Activated CD4-positive, alpha-beta T cell treated with anti-CD3 and anti-CD28 coated beads, Interleukin-2, amount 10 ng/mL, durations not matched to agents 24 days and 14 days (primary cell): ENCODE measurements around the gene GLIS1. TPM values are rescaled to one million over a fixed set of nuclear protein-coding genes. Genes with fewer than 3 reads are reported as not detected.

ENCODE experiments used
- DNase-seq: peaks from one replicate; pipeline ENCODE4 v3.0.0; 2022
- H3K27ac Mint-ChIP-seq: one replicate; pipeline ENCODE4 v1.8.0; 2022; ENCODE audit warnings: mild to moderate bottlenecking, mixed read lengths
- H3K27me3 Mint-ChIP-seq: one replicate; pipeline ENCODE4 v1.8.0; 2022; ENCODE audit warnings: mixed read lengths
- H3K36me3 Mint-ChIP-seq: one replicate; pipeline ENCODE4 v1.8.0; 2022; ENCODE audit warnings: low read depth, mild to moderate bottlenecking, mixed read lengths
- H3K4me1 Mint-ChIP-seq: one replicate; pipeline ENCODE4 v1.8.0; 2021; ENCODE audit warnings: mixed read lengths
- H3K4me3 Mint-ChIP-seq: one replicate; pipeline ENCODE4 v1.8.0; 2022; ENCODE audit warnings: mild to moderate bottlenecking, moderate library complexity, mixed read lengths
- H3K9me3 Mint-ChIP-seq: one replicate; pipeline ENCODE4 v1.8.0; 2021; ENCODE audit warnings: mixed read lengths
- intact Hi-C: fragments of 100-400 bp; cut with micrococcal nuclease; formaldehyde crosslinking; loops from one replicate; pipeline ENCODE4 v1.15.1; 2023
- total RNA-seq: library from RNA; stranded (reverse); gene quantifications from 2 replicates; pipeline ENCODE4 v1.2.3, GENCODE V29; 2022

Gene GLIS1
- total RNA-seq, 1 donor from 2014 or later: not detected

DNA sequence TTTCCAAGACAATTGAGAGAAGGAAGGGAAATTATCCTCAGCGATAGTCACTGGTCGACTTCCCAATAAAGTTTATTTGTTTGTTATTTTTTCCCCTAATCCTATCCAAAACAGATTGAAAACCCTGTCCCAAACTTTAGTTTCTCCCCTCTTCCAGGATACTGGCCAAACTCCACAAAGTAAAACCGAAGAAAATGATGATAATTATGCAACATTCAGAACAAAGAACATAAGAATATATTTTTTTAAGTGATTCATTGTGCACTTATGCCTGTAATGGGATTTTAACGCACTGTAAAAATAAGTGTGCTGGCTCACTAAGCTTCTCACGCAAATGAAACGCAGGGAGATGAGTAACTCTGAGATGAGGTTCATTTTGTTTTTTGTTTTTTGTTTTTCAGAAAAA lies 6.0 kb downstream of the GLIS1 start:
- Mint-ChIP-seq H3K9me3 (no peaks in the 10 kb centered on the region), H3K4me3 (no peak overlapping the region), H3K27me3 (peaks cover 59% of the 10 kb centered on the region), H3K4me1 (no peaks in the 10 kb centered on the region), H3K27ac (no peak overlapping the region), H3K36me3 (no peaks in the 10 kb centered on the region)
- intact Hi-C loops: no loop called here
- no peak for DNase-seq

DNA sequence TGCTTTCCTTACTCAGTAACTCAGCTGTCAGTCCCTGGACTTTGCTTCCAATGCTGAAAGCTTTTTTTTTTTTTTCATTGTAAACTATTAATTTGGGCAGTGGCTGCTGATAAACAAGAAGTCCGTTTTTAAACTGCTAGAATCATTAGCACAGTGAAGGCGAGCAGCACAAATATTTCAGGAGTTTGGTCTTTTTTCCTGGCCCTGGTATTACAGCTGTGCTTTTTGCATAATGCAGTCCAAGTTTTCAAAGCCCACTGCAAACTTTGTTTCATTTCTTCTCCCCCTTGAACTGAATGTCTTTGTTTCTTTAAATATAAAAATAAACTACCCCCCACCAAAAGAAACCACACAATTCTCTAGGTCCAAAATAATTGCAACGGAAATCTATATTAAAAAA lies 6.6 kb downstream of the GLIS1 start:
- no peak overlapping the region for H3K27ac Mint-ChIP-seq
- no peak for DNase-seq
- H3K9me3 Mint-ChIP-seq: no peaks in the 10 kb centered on the region
- intact Hi-C loops: no loop called here
- H3K4me1 Mint-ChIP-seq: no peaks in the 10 kb centered on the region
- H3K4me3 Mint-ChIP-seq: no peak overlapping the region
- H3K36me3 Mint-ChIP-seq: no peaks in the 10 kb centered on the region
- H3K27me3 Mint-ChIP-seq: peaks cover 59% of the 10 kb centered on the region

DNA sequence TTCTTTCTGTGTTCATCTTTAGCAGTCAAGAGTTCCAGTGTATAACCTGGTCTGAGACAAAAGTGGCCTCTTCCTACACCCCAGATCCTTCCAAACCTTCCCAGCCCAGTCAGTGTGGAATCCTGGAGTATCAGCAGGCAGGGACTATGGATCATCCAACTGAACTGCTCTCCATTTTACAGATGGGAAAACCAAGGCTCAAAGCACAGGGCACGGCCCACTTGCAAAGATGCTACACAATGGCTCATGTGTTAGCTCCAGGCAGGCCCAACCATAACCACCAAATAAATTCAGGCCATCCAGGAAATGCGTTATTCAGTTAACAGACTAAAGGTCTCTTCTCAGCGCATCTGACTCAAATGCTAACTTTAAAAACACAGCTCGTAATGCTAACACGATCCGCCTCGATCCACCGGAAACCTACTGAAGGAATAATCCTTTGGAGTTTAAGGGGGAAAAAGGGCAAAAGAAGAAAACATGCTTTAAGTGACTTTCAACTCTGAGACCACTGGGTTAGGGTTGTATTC lies 7.1 kb downstream of the GLIS1 start:
- intact Hi-C loops: no loop called here
- Mint-ChIP-seq H3K4me1 (no peaks in the 10 kb centered on the region), H3K36me3 (no peaks in the 10 kb centered on the region), H3K9me3 (no peaks in the 10 kb centered on the region), H3K27ac (no peak overlapping the region), H3K4me3 (no peak overlapping the region), H3K27me3 (peaks cover 53% of the 10 kb centered on the region)
- DNase-seq: no peak

DNA sequence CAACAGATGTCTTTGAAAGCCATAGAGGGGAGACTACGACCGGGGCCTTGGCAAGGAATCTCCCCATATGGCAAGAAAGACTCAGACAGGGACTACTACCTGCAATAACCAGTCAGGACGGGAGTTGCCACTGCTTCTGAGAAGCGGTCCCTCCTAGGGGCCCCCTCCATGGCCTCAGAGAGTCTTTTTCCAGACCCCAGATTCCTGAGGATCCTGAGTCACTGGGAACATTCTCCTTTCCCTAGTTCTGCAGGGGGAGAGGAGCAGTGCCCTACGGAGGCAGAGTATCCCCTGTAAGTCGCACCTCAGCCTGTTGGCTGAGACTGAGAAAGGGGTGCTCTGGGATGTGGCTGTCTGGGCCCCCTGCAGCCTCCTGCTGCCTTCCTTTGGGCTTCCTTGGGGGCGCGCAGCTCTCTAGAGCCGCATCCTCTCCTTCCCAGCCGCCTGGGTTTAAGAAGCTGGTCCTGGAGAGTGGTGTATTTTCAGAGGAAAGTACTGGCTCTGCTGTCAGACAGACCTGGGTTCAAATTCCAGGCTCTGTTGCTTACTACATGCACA lies 7.8 kb downstream of the GLIS1 start:
- no peaks in the 10 kb centered on the region for H3K9me3 Mint-ChIP-seq
- H3K36me3 Mint-ChIP-seq: no peaks in the 10 kb centered on the region
- peaks cover 46% of the 10 kb centered on the region for H3K27me3 Mint-ChIP-seq
- no peak overlapping the region for H3K4me3 Mint-ChIP-seq
- no peak for DNase-seq
- H3K27ac Mint-ChIP-seq: no peak overlapping the region
- H3K4me1 Mint-ChIP-seq: no peaks in the 10 kb centered on the region
- intact Hi-C loops: no loop called here

DNA sequence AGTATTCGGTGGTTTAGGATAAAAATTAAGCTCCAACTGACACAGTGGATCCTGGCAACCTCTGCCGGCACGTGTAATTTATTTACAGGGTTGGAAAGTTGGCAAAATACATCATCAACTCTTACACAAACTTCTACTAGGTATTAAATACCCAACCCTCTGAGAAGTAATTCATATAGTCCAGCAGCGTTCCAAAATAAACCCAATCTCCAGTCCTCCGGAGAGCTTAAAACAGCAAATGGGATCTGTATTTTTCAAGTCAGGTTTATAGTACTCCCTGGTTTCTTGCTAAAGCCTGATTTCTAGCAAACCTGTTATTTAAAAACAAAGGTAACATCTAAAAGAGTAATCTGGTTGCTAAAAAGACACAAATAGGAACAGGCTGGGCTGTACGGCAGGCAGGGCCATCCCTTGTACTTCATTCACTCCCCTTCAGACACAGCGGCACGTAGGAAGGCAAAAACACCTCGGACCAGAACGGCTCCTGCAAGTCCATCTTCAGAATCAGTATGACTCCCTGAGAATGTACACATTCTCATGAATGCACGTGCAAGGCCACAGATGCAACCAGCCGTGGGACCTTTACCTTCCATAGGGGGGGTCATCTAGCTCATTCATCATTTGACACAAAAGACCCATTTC lies 8.6 kb downstream of the GLIS1 start:
- peaks cover 38% of the 10 kb centered on the region for H3K27me3 Mint-ChIP-seq
- intact Hi-C loops: no loop called here
- H3K4me3 Mint-ChIP-seq: no peak overlapping the region

DNA sequence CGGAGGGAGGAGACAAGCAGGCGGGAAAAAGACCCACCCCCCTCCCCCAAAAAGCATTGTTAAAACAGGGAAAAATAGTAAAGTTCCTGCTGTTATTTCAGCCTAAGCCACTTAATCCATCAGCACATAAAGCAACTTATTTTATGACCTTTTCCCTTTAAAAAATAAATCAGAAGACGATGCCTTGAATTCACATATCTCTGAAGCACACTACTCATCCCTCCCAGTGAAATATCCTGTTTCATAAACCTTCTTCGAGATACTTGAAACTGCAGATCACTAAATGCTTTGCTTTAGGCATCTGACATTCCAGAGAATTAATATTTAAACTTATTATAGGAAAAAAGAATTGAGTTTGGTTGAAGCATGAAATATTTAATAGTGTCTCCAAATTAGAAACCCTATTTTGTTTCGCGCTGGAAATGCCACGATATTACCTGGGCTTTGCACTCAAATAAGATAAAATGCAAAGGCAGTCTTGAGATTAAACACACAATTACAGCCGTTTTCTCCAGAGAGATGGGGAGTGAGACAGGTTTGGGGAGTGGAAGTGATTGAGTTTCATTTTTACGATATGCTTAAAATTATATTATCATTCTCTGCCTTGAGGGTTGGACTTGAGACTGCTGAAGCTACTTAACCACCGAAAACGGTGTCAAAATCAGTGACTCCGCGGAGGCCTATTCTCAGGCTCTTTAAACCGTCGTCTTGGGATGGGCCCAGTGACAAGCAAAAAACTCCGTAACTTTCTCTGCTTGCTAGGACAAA lies 9.3 kb downstream of the GLIS1 start:
- intact Hi-C loops: no loop called here
- Mint-ChIP-seq H3K9me3 (no peaks in the 10 kb centered on the region), H3K4me3 (no peak overlapping the region), H3K4me1 (no peaks in the 10 kb centered on the region), H3K36me3 (no peaks in the 10 kb centered on the region), H3K27me3 (peaks cover 31% of the 10 kb centered on the region), H3K27ac (no peak overlapping the region)
- no peak for DNase-seq

More for the DNA sequence above, 8.6 kb downstream of the GLIS1 start:
- H3K36me3 Mint-ChIP-seq: no peaks in the 10 kb centered on the region
- no peak overlapping the region for H3K27ac Mint-ChIP-seq
- H3K4me1 Mint-ChIP-seq: no peaks in the 10 kb centered on the region
- H3K9me3 Mint-ChIP-seq: no peaks in the 10 kb centered on the region
- no peak for DNase-seq

DNA sequence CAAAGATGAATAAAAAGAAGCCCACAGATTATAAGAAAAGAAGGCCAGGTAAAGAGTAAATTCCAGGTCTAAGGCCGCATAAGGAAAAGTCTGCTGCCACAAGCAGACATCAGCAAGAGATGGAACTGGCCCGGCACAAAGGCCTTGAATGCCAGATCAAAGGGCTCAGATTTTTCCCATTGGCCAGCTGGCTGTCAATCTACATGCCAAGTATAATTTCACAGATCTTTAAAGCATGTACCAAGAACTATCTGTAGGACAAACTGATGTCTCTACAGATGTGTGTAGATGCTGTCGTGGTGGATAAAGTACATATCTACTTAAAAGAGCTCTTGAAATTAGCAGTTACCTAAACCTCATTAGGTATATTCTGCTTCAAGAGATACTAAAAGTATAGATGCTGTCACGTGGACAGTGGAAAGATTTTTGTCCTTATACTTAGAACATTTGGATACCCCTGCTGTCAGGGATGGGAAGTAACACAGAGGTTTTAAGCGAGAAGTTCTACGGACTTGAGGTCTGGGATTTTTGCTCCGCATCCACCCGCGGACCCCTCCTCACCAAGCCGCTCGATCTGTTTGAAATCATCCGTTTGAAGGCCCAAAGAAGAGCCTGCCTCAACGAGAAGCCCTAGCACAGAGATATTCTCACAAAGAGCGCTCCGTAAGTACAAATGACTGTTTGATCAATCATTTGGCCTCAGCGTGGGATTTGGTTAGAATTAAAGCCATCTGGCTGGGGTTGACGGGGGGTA lies 10.1 kb downstream of the GLIS1 start:
- H3K4me3 Mint-ChIP-seq: no peak overlapping the region
- no peaks in the 10 kb centered on the region for H3K36me3 Mint-ChIP-seq
- intact Hi-C loops: no loop called here
- no peaks in the 10 kb centered on the region for H3K4me1 Mint-ChIP-seq
- H3K9me3 Mint-ChIP-seq: no peaks in the 10 kb centered on the region
- H3K27ac Mint-ChIP-seq: no peak overlapping the region
- no peak for DNase-seq
- peaks cover 25% of the 10 kb centered on the region for H3K27me3 Mint-ChIP-seq

DNA sequence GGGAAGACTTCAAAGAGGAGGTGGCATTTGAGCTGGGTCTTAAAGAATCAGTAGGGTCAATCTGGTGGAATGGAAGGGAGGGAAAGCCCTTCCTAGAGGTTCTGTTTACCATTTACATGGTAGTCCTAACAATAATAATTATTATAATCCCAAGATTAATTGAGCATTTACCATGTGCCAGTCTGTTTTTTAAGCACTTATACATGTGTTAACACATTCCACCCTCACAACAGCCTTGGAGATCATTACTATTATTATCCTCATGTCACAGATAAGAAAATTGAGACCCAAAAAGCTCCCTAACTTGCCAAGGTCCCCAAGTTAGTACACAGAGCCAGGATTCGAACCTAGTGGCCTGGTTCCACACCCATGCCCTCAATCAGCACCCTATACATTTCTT lies 10.8 kb downstream of the GLIS1 start:
- no peaks in the 10 kb centered on the region for H3K9me3 Mint-ChIP-seq
- H3K27me3 Mint-ChIP-seq: peaks cover 19% of the 10 kb centered on the region
- H3K4me1 Mint-ChIP-seq: no peaks in the 10 kb centered on the region
- H3K36me3 Mint-ChIP-seq: no peaks in the 10 kb centered on the region
- H3K4me3 Mint-ChIP-seq: no peak overlapping the region
- no peak overlapping the region for H3K27ac Mint-ChIP-seq
- intact Hi-C loops: no loop called here
- DNase-seq: no peak

DNA sequence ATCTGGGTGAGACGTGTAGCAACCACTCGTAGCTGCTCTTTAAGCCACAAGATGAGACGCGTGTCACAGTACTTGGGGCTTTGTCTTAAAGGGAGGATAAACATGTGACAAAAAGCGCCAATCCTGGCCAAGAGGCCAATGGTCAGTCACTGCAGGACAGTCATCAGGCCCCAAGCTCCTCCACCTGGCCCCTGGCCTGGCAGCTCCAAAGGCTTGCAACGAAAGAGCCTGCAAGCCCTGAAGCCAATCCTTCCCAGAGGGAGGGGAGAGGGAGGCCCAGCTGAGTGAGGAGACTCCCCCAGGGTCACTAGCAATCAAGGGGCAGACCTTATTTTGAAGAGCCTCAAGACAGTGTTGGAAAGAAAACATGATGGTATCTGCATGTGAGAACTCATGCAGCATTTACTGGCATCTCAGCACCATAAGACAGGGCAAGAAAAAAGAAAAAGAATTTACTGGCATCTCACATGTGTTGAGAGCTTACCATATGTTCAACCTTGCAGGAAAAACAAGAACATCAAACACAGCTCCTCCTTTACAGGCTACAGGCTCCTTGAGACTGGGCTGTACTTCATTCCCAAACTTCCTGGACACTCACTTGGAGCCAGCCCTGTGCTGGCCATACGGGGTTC lies 11.4 kb downstream of the GLIS1 start:
- H3K36me3 Mint-ChIP-seq: no peaks in the 10 kb centered on the region
- H3K27me3 Mint-ChIP-seq: peaks cover 16% of the 10 kb centered on the region
- no peak overlapping the region for H3K27ac Mint-ChIP-seq
- H3K4me1 Mint-ChIP-seq: no peaks in the 10 kb centered on the region
- intact Hi-C loops: no loop called here
- no peaks in the 10 kb centered on the region for H3K9me3 Mint-ChIP-seq
- DNase-seq: no peak
- H3K4me3 Mint-ChIP-seq: no peak overlapping the region

DNA sequence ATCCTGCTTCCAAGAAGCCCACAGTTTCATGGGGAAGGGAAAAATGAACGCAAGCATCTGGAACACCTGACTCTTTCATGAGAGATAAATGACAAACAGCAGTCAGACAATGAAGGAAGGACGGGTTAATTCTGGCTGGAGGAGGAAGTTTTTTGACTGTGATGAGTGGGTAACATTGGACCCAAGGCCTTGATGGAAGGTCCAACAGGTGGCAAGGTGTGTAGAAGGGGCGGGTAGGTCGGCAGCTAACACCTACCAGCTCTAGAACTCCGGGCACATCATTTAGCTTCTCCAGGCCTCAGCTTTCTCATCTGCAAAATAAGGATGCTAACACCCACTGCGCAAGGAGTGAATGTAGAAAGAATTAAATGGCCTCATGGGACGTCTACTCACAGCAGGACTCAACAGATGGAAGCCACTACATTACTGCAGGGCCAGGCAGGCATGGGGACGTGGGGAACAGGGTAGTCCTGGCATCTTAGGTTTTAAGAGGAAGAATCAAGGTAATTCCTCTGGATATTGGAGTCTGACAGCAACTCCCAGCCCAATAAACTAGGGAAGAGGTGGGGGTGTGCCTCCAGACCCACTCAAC lies 12.9 kb downstream of the GLIS1 start:
- H3K27me3 Mint-ChIP-seq: peaks cover 11% of the 10 kb centered on the region
- no peaks in the 10 kb centered on the region for H3K36me3 Mint-ChIP-seq
- DNase-seq: no peak
- H3K9me3 Mint-ChIP-seq: no peaks in the 10 kb centered on the region
- no peaks in the 10 kb centered on the region for H3K4me1 Mint-ChIP-seq
- H3K4me3 Mint-ChIP-seq: no peak overlapping the region
- H3K27ac Mint-ChIP-seq: no peak overlapping the region
- intact Hi-C loops: no loop called here

DNA sequence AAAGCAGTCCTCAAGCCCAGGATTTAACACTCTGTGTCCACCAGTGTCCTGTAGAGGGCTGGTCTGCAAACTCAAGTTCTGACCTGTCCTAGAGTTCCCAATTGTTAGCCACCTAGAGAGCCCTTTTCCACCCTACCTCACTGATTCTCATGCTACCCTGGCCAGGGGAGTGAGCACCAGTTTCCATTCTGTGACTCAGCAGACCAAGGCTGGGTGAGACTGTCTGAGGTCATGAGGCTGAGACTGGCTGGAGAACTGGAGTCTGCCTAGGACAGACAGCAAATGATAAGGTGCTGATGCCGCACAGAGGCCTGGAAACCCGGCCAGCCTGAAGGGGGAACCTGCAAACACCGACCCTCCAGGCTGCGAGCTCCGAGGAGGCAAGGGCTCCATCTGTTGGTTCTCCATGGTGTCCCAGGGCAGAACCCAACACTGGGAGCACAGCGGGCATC lies 13.7 kb downstream of the GLIS1 start:
- H3K27me3 Mint-ChIP-seq: peaks cover 7% of the 10 kb centered on the region
- intact Hi-C loops: no loop called here
- H3K27ac Mint-ChIP-seq: no peak overlapping the region
- no peaks in the 10 kb centered on the region for H3K9me3 Mint-ChIP-seq
- H3K4me3 Mint-ChIP-seq: no peak overlapping the region
- H3K36me3 Mint-ChIP-seq: no peaks in the 10 kb centered on the region
- DNase-seq: no peak
- no peaks in the 10 kb centered on the region for H3K4me1 Mint-ChIP-seq

DNA sequence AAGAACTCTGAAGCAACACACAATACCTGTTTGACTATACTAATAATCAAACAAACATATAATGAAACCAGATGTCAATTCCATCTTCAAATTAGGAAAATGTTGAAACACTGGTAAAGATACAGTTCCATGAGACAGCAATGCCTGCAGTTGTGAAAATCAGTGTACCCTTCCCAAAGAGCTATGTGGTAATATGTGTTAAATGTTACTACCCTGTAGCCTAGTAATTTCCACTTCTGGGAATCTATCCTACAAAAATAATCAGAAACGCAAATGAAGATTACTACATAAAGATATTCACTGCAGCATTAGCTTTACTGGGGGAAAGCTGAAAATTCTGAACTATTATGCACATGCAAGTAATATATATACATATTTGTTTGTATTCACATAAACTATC lies 16.9 kb downstream of the GLIS1 start:
- no peaks in the 10 kb centered on the region for H3K36me3 Mint-ChIP-seq
- no peak for DNase-seq
- H3K9me3 Mint-ChIP-seq: no peaks in the 10 kb centered on the region
- no peak overlapping the region for H3K27ac Mint-ChIP-seq
- H3K27me3 Mint-ChIP-seq: peaks cover 5% of the 10 kb centered on the region
- no peaks in the 10 kb centered on the region for H3K4me1 Mint-ChIP-seq
- H3K4me3 Mint-ChIP-seq: no peak overlapping the region
- intact Hi-C loops: no loop called here

DNA sequence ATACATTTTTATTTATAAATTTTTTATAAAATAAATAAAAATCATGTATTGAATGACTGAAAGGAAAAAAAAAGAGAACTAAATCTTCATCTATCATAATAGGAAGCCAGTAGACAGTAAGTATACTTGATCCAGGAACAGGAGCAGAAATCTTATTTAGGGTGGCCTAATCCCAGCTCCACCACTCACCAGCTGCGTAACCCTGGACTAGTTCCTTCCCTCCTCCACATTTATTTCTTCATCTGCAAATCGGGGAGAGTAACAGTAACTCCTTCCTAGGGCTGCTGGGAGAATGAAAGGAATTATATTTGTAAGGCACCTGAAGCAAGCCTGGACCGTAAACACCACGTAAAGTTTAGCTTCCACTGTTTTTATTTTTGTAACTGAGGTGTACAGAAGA lies 17.9 kb downstream of the GLIS1 start:
- Mint-ChIP-seq H3K27ac (no peak overlapping the region), H3K36me3 (no peaks in the 10 kb centered on the region), H3K9me3 (no peaks in the 10 kb centered on the region), H3K4me1 (no peaks in the 10 kb centered on the region), H3K27me3 (peaks cover 5% of the 10 kb centered on the region), H3K4me3 (no peak overlapping the region)
- no peak for DNase-seq
- intact Hi-C loops: no loop called here
